NCI-H2196 (cell line): ENCODE results near the gene TUSC1.
"Not testable (repeated sequence)": the region's sequence is repeated elsewhere in the genome, so short reads cannot be mapped to it uniquely, and the experiment has no call there.

Experiments used
- DNase-seq: peaks from one replicate; lab custom pipeline; 2025; ENCODE audit not compliant: unreplicated experiment; lab: John Stamatoyannopoulos, UW

The TUSC1 gene

GRCh38 chr9:25678147-25678666 lies at the start of gene TUSC1:
Gene TUSC1 (minus strand): TSS chr9:25678444. CDS start chr9:25678312, 132 bp downstream.
- DNase-seq: peak; percentile 84

- DNase-seq: no peak
Observed at GRCh38 chr9:25726871-25727410, 48.7 kb upstream of the TUSC1 start.

- DNase-seq: no peak
Observed at GRCh38 chr9:25724424-25724823, 46.2 kb upstream of the TUSC1 start.

GRCh38 chr9:25716220-25716872 lies 38.1 kb upstream of the TUSC1 start:
- no peak for DNase-seq

- DNase-seq: no peak
Observed at GRCh38 chr9:25709941-25710340, 31.7 kb upstream of the TUSC1 start.

GRCh38 chr9:25704800-25705199 lies 26.6 kb upstream of the TUSC1 start:
- no peak for DNase-seq

- no peak for DNase-seq
Observed at GRCh38 chr9:25703701-25704357, 25.6 kb upstream of the TUSC1 start.

- DNase-seq: no peak
Observed at GRCh38 chr9:25702536-25702935, 24.3 kb upstream of the TUSC1 start.

- not testable (repeated sequence) for DNase-seq
Observed at GRCh38 chr9:25700899-25701298, 22.7 kb upstream of the TUSC1 start.

- DNase-seq: no peak
Observed at GRCh38 chr9:25700430-25700829, 22.2 kb upstream of the TUSC1 start.

GRCh38 chr9:25691786-25692185 lies 13.5 kb upstream of the TUSC1 start:
- no peak for DNase-seq

GRCh38 chr9:25684321-25684720 lies 6.1 kb upstream of the TUSC1 start:
- no peak for DNase-seq

- no peak for DNase-seq
Observed at GRCh38 chr9:25681266-25681665, 3.0 kb upstream of the TUSC1 start.

GRCh38 chr9:25678846-25679360 lies 659 bp upstream of the TUSC1 start:
- no peak for DNase-seq

- DNase-seq: peak; percentile 81
Observed at GRCh38 chr9:25677301-25678146, 720 bp downstream of the TUSC1 start.

- not testable (repeated sequence) for DNase-seq
Observed at GRCh38 chr9:25675858-25676257, 2.4 kb downstream of the TUSC1 start.

GRCh38 chr9:25658571-25658970 lies 19.7 kb downstream of the TUSC1 start:
- DNase-seq: no peak

- DNase-seq: no peak
Observed at GRCh38 chr9:25654417-25654816, 23.8 kb downstream of the TUSC1 start.

GRCh38 chr9:25648116-25648515 lies 30.1 kb downstream of the TUSC1 start:
- no peak for DNase-seq

- no peak for DNase-seq
Observed at GRCh38 chr9:25636026-25636425, 42.2 kb downstream of the TUSC1 start.

- no peak for DNase-seq
Observed at GRCh38 chr9:25629231-25629630, 49.0 kb downstream of the TUSC1 start.
